Measurements from ENCODE around the gene KNTC1.

KNTC1 gene

DNA sequence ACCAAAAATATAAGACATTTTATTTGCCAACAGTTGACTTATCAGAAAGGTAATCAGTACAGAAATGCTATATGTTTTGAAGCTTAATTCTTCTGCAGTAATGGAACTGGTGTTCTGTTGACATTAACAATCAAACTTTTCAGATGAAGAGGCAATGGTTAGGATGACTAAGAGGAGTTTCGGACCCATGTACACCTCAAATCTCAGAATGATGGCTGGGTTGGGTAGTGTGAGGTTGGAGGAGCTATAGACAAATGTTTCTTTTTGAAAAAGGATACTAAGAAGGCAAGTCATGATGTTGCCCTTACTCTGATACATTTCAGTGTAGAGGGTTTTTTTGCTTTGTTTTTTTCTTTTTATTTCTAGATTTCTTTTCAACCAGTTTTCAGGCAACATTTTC is 66.9 kb downstream of the KNTC1 start:
- Histone ChIP-seq H4K91ac (ENCODE audit: low read depth, low read length, poor library complexity) (no peak overlapping the region), H2BK5ac (ENCODE audit: low read length) (no peak overlapping the region), H3K4me3 (ENCODE audit: low read length in 2 of 2) (no peak overlapping the region), H3K27ac (replicated peaks; ENCODE audit: low read length) (no peak overlapping the region), H2AFZ (ENCODE audit: low read length) (no peak overlapping the region), H3K4me2 (ENCODE audit: insufficient read depth, low read length, poor library complexity, severe bottlenecking) (no peak overlapping the region), H3K9me3 (replicated peaks in 1 of 2; ENCODE audit: control insufficient read depth in 2 of 2, insufficient read depth in 1 of 2, low read depth in 1 of 2, low read length in 2 of 2) (no peaks in the 10 kb centered on the region), H3K79me1 (ENCODE audit: low read depth, low read length) (no peaks in the 10 kb centered on the region), H3K9ac (ENCODE audit: low read depth, low read length, poor library complexity) (no peak overlapping the region), H3K27me3 (ENCODE audit: control insufficient read depth in 3 of 3, insufficient read depth in 3 of 3, low read depth in 1 of 3, low read length in 3 of 3) (no peaks in the 10 kb centered on the region), H2BK120ac (ENCODE audit: low read depth, low read length) (no peak overlapping the region), H3K36me3 (replicated peaks in 1 of 2; ENCODE audit: control insufficient read depth in 2 of 2, insufficient read depth in 2 of 2, low read length in 2 of 2) (peaks cover 12 to 97% of the 10 kb centered on the region in 2 donors), H3K23ac (ENCODE audit: low read depth, low read length, poor library complexity) (no peak overlapping the region), H2AK5ac (ENCODE audit: low read depth, low read length) (no peak overlapping the region), H2BK12ac (ENCODE audit: low read length) (no peak overlapping the region), H4K8ac (ENCODE audit: low read depth, low read length) (no peak overlapping the region), H3K14ac (ENCODE audit: low read length) (no peak overlapping the region), H2BK15ac (ENCODE audit: low read length) (no peak overlapping the region), H3K18ac (ENCODE audit: low read length) (no peak overlapping the region), H3K4ac (ENCODE audit: low read length) (no peak overlapping the region), H3K4me1 (ENCODE audit: control insufficient read depth in 2 of 2, insufficient read depth in 1 of 2, low read depth in 1 of 2, low read length in 2 of 2) (no peaks in the 10 kb centered on the region)
- DNase-seq (ENCODE audit: low spot score): no peak
- WGBS, 2 donors (ENCODE audit: extremely low coverage in 2 of 2, insufficient read length in 2 of 2, insufficient replicate concordance in 1 of 2): no CpG with 5 or more reads among the region's 1 CpG

DNA sequence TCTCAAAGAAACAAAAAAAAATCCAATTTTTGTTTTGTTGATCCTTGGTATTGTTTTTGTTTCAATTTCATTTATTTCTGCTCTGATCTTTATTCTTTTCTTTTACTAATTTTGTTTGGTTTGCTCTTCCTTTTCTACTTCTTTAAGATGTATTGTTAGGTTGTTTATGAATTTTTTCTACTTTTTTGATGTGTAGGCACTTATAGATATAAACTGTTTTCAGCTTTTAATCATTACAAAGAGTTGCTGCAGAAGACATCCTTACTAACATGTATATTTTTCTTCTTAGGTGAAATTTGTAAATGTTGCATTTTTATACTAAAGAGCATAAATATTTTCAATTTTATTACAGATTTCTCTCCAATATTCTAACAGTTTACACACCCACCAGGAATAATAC is 69.8 kb downstream of the KNTC1 start:
- Histone ChIP-seq H3K23ac (ENCODE audit: low read depth, low read length, poor library complexity) (no peak overlapping the region), H3K27ac (replicated peaks; ENCODE audit: low read length) (no peak overlapping the region), H3K4me1 (ENCODE audit: control insufficient read depth in 2 of 2, insufficient read depth in 1 of 2, low read depth in 1 of 2, low read length in 2 of 2) (no peaks in the 10 kb centered on the region), H3K14ac (ENCODE audit: low read length) (no peak overlapping the region), H3K4me2 (ENCODE audit: insufficient read depth, low read length, poor library complexity, severe bottlenecking) (no peak overlapping the region), H3K9me3 (replicated peaks in 1 of 2; ENCODE audit: control insufficient read depth in 2 of 2, insufficient read depth in 1 of 2, low read depth in 1 of 2, low read length in 2 of 2) (no peaks in the 10 kb centered on the region), H3K9ac (ENCODE audit: low read depth, low read length, poor library complexity) (no peak overlapping the region), H2AFZ (ENCODE audit: low read length) (no peak overlapping the region), H2BK12ac (ENCODE audit: low read length) (no peak overlapping the region), H3K27me3 (ENCODE audit: control insufficient read depth in 3 of 3, insufficient read depth in 3 of 3, low read depth in 1 of 3, low read length in 3 of 3) (no peaks in the 10 kb centered on the region), H2BK15ac (ENCODE audit: low read length) (no peak overlapping the region), H3K4me3 (ENCODE audit: low read length in 2 of 2) (no peak overlapping the region), H2AK5ac (ENCODE audit: low read depth, low read length) (no peak overlapping the region), H3K79me1 (ENCODE audit: low read depth, low read length) (no peaks in the 10 kb centered on the region), H4K8ac (ENCODE audit: low read depth, low read length) (no peak overlapping the region), H3K36me3 (replicated peaks in 1 of 2; ENCODE audit: control insufficient read depth in 2 of 2, insufficient read depth in 2 of 2, low read length in 2 of 2) (peaks cover 11 to 95% of the 10 kb centered on the region in 2 donors), H2BK5ac (ENCODE audit: low read length) (no peak overlapping the region), H4K91ac (ENCODE audit: low read depth, low read length, poor library complexity) (no peak overlapping the region), H3K18ac (ENCODE audit: low read length) (no peak overlapping the region), H3K4ac (ENCODE audit: low read length) (no peak overlapping the region), H2BK120ac (ENCODE audit: low read depth, low read length) (no peak overlapping the region)
- DNase-seq (ENCODE audit: low spot score): no peak

DNA sequence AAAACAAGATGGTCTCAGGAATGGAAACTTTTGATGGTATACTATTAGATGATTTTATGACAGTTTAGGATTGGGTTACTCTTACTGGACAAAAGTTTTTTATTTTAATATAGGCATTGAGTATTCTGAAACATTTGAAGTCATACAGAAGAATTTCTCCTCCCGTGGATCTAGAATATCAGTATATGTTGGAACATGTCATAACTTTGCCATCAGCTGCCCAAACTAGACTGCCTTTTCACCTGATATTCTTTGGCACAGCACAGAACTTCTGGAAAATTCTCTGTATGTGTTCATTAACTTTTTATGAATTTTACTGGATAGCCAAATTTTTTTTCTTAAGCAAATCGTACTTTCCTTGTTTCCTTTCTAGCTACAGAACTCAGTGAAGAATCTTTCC is 75.4 kb downstream of the KNTC1 start:
- Histone ChIP-seq H3K14ac (ENCODE audit: low read length) (no peak overlapping the region), H4K8ac (ENCODE audit: low read depth, low read length) (no peak overlapping the region)

DNA sequence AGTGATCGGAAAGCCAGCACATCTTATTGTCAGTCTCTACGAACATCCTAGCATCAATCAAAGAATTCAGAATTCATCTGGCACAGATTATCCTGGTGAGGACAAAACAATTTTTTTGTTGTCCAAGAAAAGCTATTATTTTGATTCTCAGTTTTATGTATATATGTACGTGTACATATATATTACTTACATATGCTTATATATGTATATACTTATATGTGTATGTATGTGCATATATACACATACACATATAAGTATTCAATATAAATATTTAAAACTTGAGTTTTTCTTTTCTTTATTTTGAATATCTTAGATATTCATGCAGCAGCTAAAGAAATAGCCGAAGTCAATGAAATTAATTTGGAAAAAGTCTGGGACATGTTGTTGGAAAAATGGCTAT is 77.9 kb downstream of the KNTC1 start:
- no peaks in the 10 kb centered on the region for H3K27me3 ChIP-seq (ENCODE audit: control insufficient read depth in 3 of 3, insufficient read depth in 3 of 3, low read depth in 1 of 3, low read length in 3 of 3)
- no peak overlapping the region for H3K4me3 ChIP-seq (ENCODE audit: low read length in 2 of 2)
- no CpG with 5 or more reads among the region's 4 CpGs for WGBS, 2 donors (ENCODE audit: extremely low coverage in 2 of 2, insufficient read length in 2 of 2, insufficient replicate concordance in 1 of 2)
- no peak overlapping the region for H3K18ac ChIP-seq (ENCODE audit: low read length)
- no peaks in the 10 kb centered on the region for H3K79me1 ChIP-seq (ENCODE audit: low read depth, low read length)
- no peak overlapping the region for H3K9ac ChIP-seq (ENCODE audit: low read depth, low read length, poor library complexity)
- H3K9me3 ChIP-seq (replicated peaks in 1 of 2; ENCODE audit: control insufficient read depth in 2 of 2, insufficient read depth in 1 of 2, low read depth in 1 of 2, low read length in 2 of 2): no peaks in the 10 kb centered on the region
- H3K4me2 ChIP-seq (ENCODE audit: insufficient read depth, low read length, poor library complexity, severe bottlenecking): no peak overlapping the region
- no peak overlapping the region for H3K4ac ChIP-seq (ENCODE audit: low read length)
- no peak overlapping the region for H2BK120ac ChIP-seq (ENCODE audit: low read depth, low read length)
- H2AFZ ChIP-seq (ENCODE audit: low read length): no peak overlapping the region
- no peak overlapping the region for H2BK15ac ChIP-seq (ENCODE audit: low read length)
- no peak for DNase-seq (ENCODE audit: low spot score)
- H2AK5ac ChIP-seq (ENCODE audit: low read depth, low read length): no peak overlapping the region
- H2BK5ac ChIP-seq (ENCODE audit: low read length): no peak overlapping the region
- no peak overlapping the region for H4K8ac ChIP-seq (ENCODE audit: low read depth, low read length)
- no peak overlapping the region for H4K91ac ChIP-seq (ENCODE audit: low read depth, low read length, poor library complexity)
- H3K27ac ChIP-seq (replicated peaks; ENCODE audit: low read length): no peak overlapping the region
- no peaks in the 10 kb centered on the region for H3K4me1 ChIP-seq (ENCODE audit: control insufficient read depth in 2 of 2, insufficient read depth in 1 of 2, low read depth in 1 of 2, low read length in 2 of 2)
- no peak overlapping the region for H3K23ac ChIP-seq (ENCODE audit: low read depth, low read length, poor library complexity)
- no peak overlapping the region for H2BK12ac ChIP-seq (ENCODE audit: low read length)
- H3K36me3 ChIP-seq (replicated peaks in 1 of 2; ENCODE audit: control insufficient read depth in 2 of 2, insufficient read depth in 2 of 2, low read length in 2 of 2): peaks cover 18 to 98% of the 10 kb centered on the region in 2 donors
- no peak overlapping the region for H3K14ac ChIP-seq (ENCODE audit: low read length)

More for the DNA sequence above, 75.4 kb downstream of the KNTC1 start:
- WGBS, 2 donors (ENCODE audit: extremely low coverage in 2 of 2, insufficient read length in 2 of 2, insufficient replicate concordance in 1 of 2): no CpG with 5 or more reads among the region's 2 CpGs
- H3K23ac ChIP-seq (ENCODE audit: low read depth, low read length, poor library complexity): no peak overlapping the region
- H3K79me1 ChIP-seq (ENCODE audit: low read depth, low read length): no peaks in the 10 kb centered on the region
- no peaks in the 10 kb centered on the region for H3K4me1 ChIP-seq (ENCODE audit: control insufficient read depth in 2 of 2, insufficient read depth in 1 of 2, low read depth in 1 of 2, low read length in 2 of 2)
- no peaks in the 10 kb centered on the region for H3K9me3 ChIP-seq (replicated peaks in 1 of 2; ENCODE audit: control insufficient read depth in 2 of 2, insufficient read depth in 1 of 2, low read depth in 1 of 2, low read length in 2 of 2)
- DNase-seq (ENCODE audit: low spot score): no peak
- H3K4me3 ChIP-seq (ENCODE audit: low read length in 2 of 2): no peak overlapping the region
- H3K27ac ChIP-seq (replicated peaks; ENCODE audit: low read length): no peak overlapping the region
- H2BK5ac ChIP-seq (ENCODE audit: low read length): no peak overlapping the region
- H3K4me2 ChIP-seq (ENCODE audit: insufficient read depth, low read length, poor library complexity, severe bottlenecking): no peak overlapping the region
- no peak overlapping the region for H3K18ac ChIP-seq (ENCODE audit: low read length)
- H3K27me3 ChIP-seq (ENCODE audit: control insufficient read depth in 3 of 3, insufficient read depth in 3 of 3, low read depth in 1 of 3, low read length in 3 of 3): no peaks in the 10 kb centered on the region
- no peak overlapping the region for H2AFZ ChIP-seq (ENCODE audit: low read length)
- H4K91ac ChIP-seq (ENCODE audit: low read depth, low read length, poor library complexity): no peak overlapping the region
- peaks cover 14 to 98% of the 10 kb centered on the region in 2 donors for H3K36me3 ChIP-seq (replicated peaks in 1 of 2; ENCODE audit: control insufficient read depth in 2 of 2, insufficient read depth in 2 of 2, low read length in 2 of 2)
- no peak overlapping the region for H2AK5ac ChIP-seq (ENCODE audit: low read depth, low read length)
- H3K4ac ChIP-seq (ENCODE audit: low read length): no peak overlapping the region
- no peak overlapping the region for H2BK12ac ChIP-seq (ENCODE audit: low read length)
- H3K9ac ChIP-seq (ENCODE audit: low read depth, low read length, poor library complexity): no peak overlapping the region
- H2BK120ac ChIP-seq (ENCODE audit: low read depth, low read length): no peak overlapping the region
- no peak overlapping the region for H2BK15ac ChIP-seq (ENCODE audit: low read length)

Data from neuronal stem cell (in vitro differentiated cells).